Erythroblast (primary cell): ENCODE measurements around the gene DIP2B.

Experiments used
- DNase-seq, 2 experiments: peaks; one replicate each; lab custom pipeline; 2025; lab: John Stamatoyannopoulos, UW
- GATA1 ChIP-seq: IDR thresholded peaks from 2 replicates; pipeline ENCODE4 v1.6.1; 2011; ENCODE audit warnings: low read depth, mild to moderate bottlenecking, control low read depth, low read length, moderate library complexity
- POLR2A ChIP-seq: IDR thresholded peaks from 2 replicates; pipeline ENCODE4 v1.6.1; 2011; ENCODE audit warnings: mild to moderate bottlenecking, low read length

DIP2B gene

DNA sequence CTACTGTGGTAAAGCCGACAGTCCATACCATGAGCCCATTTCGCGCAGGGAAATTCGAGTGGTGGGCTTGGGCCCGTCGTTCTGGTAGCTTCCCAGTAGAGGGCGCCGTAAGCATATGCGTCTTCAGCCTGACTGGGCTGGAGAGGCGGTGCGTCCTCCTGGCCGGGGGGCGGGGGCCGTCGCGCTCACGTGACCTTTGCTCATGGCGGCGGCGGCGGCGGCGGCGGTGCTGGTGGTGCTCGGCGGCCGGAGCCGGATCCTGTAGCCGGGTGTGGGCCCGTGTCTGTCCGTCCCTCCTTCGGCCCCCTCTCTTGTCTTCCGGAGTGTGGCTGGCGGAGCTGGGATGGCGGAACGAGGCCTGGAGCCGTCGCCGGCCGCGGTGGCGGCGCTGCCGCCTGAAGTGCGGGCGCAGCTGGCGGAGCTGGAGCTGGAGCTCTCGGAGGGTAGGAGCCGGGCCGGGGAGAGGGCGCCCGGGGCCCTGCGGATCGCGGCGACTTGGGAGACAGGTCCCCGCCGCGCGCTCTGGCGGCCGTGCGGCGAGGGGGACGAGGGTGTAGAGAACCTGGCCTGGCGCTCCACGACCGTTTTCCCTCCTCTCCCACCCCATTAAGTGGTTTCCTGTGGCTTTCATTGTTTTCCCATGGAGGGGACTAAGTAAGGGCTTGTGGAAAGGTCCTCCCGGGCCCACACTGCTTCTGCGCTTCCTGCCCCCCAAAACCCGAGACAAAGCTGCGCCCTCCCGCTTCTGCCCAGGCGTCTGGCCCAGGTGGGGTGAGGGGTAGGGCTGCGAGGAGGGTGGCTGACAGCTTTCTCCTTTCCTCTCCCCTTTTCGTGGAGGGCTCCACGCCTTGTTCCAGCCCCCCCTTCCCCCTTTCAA is at the start of gene DIP2B:
Gene DIP2B (plus strand): TSS at position 188 of the 877 bp plus-strand sequence. CDS start 156 bp downstream, at position 344.
- TF ChIP-seq POLR2A (peak; percentile 30), GATA1 (no peak)
- peak; percentile 95 to 97 for DNase-seq

DNA sequence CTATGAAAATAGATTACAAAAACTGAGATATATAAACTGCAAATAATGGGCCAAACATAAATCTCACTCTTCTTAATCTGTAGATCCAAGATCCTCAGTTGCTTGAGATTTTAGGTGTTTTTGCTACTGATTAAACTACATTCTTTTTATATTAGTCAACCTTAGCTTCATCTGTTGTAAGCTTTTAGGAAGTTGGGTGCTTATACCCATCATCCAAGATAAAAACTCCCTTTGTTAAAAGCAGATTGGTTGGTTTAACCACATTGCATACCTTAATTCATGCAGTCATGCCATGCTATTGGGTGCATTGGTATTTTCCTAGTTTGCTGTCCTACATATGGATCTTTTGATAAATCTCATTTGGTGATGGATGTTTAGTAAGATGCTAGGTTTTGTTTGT is 46.2 kb upstream of the DIP2B start:
- no peak for DNase-seq
- TF ChIP-seq POLR2A (no peak), GATA1 (no peak)

- TF ChIP-seq POLR2A, result no peak
- no peak for TF ChIP-seq GATA1
- no peak for DNase-seq
These were observed 37.3 kb upstream of the DIP2B start for GRCh38 chr12:50467439-50467838.

- no peak for DNase-seq
- no peak for TF ChIP-seq POLR2A
- TF ChIP-seq GATA1, result no peak
These were observed 27.4 kb upstream of the DIP2B start for GRCh38 chr12:50477241-50477832.

- TF ChIP-seq POLR2A (no peak), GATA1 (no peak)
These were observed 22.2 kb upstream of the DIP2B start for GRCh38 chr12:50482571-50482970.

DNA sequence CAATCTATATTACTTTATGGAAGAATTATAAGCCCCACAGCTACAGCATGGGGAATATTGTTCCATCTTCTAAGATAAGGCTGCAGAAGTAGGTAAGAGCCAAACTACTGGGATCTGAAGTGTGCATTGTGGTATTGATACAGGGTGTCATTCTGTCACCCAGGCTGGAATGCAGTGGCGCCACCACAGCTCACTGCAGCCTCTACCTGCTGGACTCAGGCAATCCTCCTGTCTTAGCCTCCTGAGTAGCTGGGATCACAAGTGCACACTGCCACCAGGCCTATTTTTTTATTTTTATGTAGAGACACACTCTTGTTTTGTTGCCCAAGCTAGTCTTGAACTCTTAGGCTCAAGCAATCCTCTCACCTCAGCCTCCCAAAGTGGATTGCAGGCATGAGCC is 21.3 kb upstream of the DIP2B start:
- no peak for DNase-seq
- TF ChIP-seq POLR2A (no peak), GATA1 (no peak)

More at GRCh38 chr12:50482571-50482970, 22.2 kb upstream of the DIP2B start:
- no peak for DNase-seq

- TF ChIP-seq POLR2A (no peak), GATA1 (no peak)
- no peak for DNase-seq
These were observed 16.0 kb upstream of the DIP2B start for GRCh38 chr12:50488801-50489200.

DNA sequence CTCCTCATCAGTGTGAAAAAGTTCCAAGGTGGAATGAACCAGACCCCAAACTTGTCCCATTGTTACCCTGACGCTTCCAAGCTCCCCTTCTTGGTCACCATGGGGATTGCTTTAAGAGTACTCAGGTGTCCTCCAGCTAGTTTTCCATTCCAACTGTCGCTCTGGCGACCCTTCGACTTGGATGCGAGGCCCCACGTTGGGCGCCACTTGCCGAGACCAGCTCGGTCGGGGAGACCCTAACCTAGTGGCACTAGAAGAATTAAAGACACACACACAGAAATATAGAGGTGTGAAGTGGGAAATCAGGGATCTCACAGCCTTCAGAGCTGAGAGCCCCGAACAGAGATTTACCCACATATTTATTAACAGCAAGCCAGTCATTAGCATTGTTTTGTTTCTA is 6.7 kb upstream of the DIP2B start:
- DNase-seq, result peak; percentile 26 to 42

GRCh38 chr12:50505675-50506530 is 1.1 kb downstream of the DIP2B start:
- TF ChIP-seq GATA1, result no peak
- peak; percentile 5 for TF ChIP-seq POLR2A

GRCh38 chr12:50506753-50507473 is 2.1 kb downstream of the DIP2B start:
- TF ChIP-seq POLR2A (no peak), GATA1 (no peak)
- DNase-seq, result no peak

More at GRCh38 chr12:50505675-50506530, 1.1 kb downstream of the DIP2B start:
- peak; percentile 61 to 67 for DNase-seq

DNA sequence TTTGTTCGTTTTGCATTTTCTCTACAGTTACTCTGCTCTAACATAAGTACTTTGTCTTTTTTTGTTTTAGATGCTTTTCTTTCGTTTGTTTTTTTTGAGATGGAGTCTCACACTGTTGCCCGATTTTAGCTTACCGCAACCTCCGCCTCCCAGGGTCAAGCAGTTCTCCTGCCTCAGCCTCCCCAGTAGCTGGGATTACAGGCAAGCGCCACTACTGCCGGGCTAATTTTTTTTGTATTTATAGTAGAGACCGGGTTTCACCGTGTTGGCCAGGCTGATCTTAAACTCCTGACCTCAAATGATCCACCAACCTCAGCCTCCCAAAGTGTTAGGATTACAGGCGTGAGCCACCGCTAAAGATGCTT is 2.7 kb downstream of the DIP2B start:
- no peak for TF ChIP-seq GATA1
- TF ChIP-seq POLR2A, result no peak
- no peak for DNase-seq

- DNase-seq, result no peak
- TF ChIP-seq POLR2A (no peak), GATA1 (no peak)
These were observed 3.1 kb downstream of the DIP2B start for GRCh38 chr12:50507930-50508329.

- TF ChIP-seq POLR2A, result peak; percentile 18
- no peak for TF ChIP-seq GATA1
- no peak for DNase-seq
These were observed 3.6 kb downstream of the DIP2B start for GRCh38 chr12:50508414-50508813.
